ENCODE results near the gene ANGPTL1.
"Not testable (repeated sequence)": the region's sequence is repeated elsewhere in the genome, so short reads cannot be mapped to it uniquely, and the experiment has no call there.

ANGPTL1 gene

GRCh38 chr1:178864326-178864725 lies 6.6 kb downstream of the ANGPTL1 start:
- no peak for TF ChIP-seq CTCF (IDR thresholded peaks at IDR 0.05)
- Mint-ChIP-seq H3K36me3 (ENCODE audit: low read depth) (peaks cover 27% of the 10 kb centered on the region), H3K9me3 (no peaks in the 10 kb centered on the region), H3K27ac (no peak overlapping the region), H3K27me3 (ENCODE audit: low read depth, poor library complexity) (no peaks in the 10 kb centered on the region), H3K4me1 (no peaks in the 10 kb centered on the region), H3K4me3 (no peak overlapping the region)
- no peak for DNase-seq

- H3K9me3 Mint-ChIP-seq: no peaks in the 10 kb centered on the region
- no peak overlapping the region for H3K27ac Mint-ChIP-seq
- no peaks in the 10 kb centered on the region for H3K27me3 Mint-ChIP-seq (ENCODE audit: low read depth, poor library complexity)
- H3K36me3 Mint-ChIP-seq (ENCODE audit: low read depth): peaks cover 33% of the 10 kb centered on the region
- no peak for DNase-seq
- H3K4me1 Mint-ChIP-seq: no peaks in the 10 kb centered on the region
- H3K4me3 Mint-ChIP-seq: no peak overlapping the region
- TF ChIP-seq CTCF (IDR thresholded peaks at IDR 0.05): no peak
Measured at GRCh38 chr1:178862864-178863263, 8.0 kb downstream of the ANGPTL1 start.

GRCh38 chr1:178862416-178862815 lies 8.5 kb downstream of the ANGPTL1 start:
- no peak overlapping the region for H3K4me3 Mint-ChIP-seq
- H3K27me3 Mint-ChIP-seq (ENCODE audit: low read depth, poor library complexity): no peaks in the 10 kb centered on the region
- H3K27ac Mint-ChIP-seq: no peak overlapping the region
- no peaks in the 10 kb centered on the region for H3K4me1 Mint-ChIP-seq
- H3K36me3 Mint-ChIP-seq (ENCODE audit: low read depth): peaks cover 33% of the 10 kb centered on the region
- no peaks in the 10 kb centered on the region for H3K9me3 Mint-ChIP-seq
- no peak for TF ChIP-seq CTCF (IDR thresholded peaks at IDR 0.05)
- DNase-seq: no peak

GRCh38 chr1:178857126-178857525 lies 13.8 kb downstream of the ANGPTL1 start:
- Mint-ChIP-seq H3K36me3 (ENCODE audit: low read depth) (peaks cover 21% of the 10 kb centered on the region), H3K27me3 (ENCODE audit: low read depth, poor library complexity) (no peaks in the 10 kb centered on the region), H3K9me3 (no peaks in the 10 kb centered on the region)

GRCh38 chr1:178849918-178850317 lies 21.0 kb downstream of the ANGPTL1 start:
- no peak overlapping the region for H3K4me3 Mint-ChIP-seq
- TF ChIP-seq CTCF (IDR thresholded peaks at IDR 0.05): no peak
- H3K27ac Mint-ChIP-seq: no peak overlapping the region
- no peaks in the 10 kb centered on the region for H3K9me3 Mint-ChIP-seq
- no peaks in the 10 kb centered on the region for H3K36me3 Mint-ChIP-seq (ENCODE audit: low read depth)
- no peaks in the 10 kb centered on the region for H3K4me1 Mint-ChIP-seq
- DNase-seq: no peak
- H3K27me3 Mint-ChIP-seq (ENCODE audit: low read depth, poor library complexity): no peaks in the 10 kb centered on the region

More at GRCh38 chr1:178857126-178857525, 13.8 kb downstream of the ANGPTL1 start:
- Mint-ChIP-seq H3K4me3 (no peak overlapping the region), H3K27ac (no peak overlapping the region), H3K4me1 (no peaks in the 10 kb centered on the region)
- no peak for DNase-seq
- no peak for TF ChIP-seq CTCF (IDR thresholded peaks at IDR 0.05)

- H3K27me3 Mint-ChIP-seq (ENCODE audit: low read depth, poor library complexity); H3K4me3 Mint-ChIP-seq; H3K4me1 Mint-ChIP-seq; H3K27ac Mint-ChIP-seq; H3K36me3 Mint-ChIP-seq (ENCODE audit: low read depth); DNase-seq; H3K9me3 Mint-ChIP-seq: not testable (repeated sequence)
Measured at GRCh38 chr1:178847919-178848318, 23.0 kb downstream of the ANGPTL1 start.
